Endothelial cell of umbilical vein (primary cell): ENCODE measurements around the gene PAQR8. TPM values are rescaled to one million over a fixed set of nuclear protein-coding genes. Genes with fewer than 3 reads are reported as not detected.

Source experiments
- BruUV-seq: library from RNA; stranded (reverse); fragments of 400-500 nt; replicated peaks from 2 replicates; lab custom pipeline; 2021; lab: Mats Ljungman, UMichigan
- CTCF ChIA-PET: fragments of 300-600, 350-600 bp; sonication (Branson Sonifier 250); formaldehyde crosslinking; loops from one replicate; lab custom pipeline; 2021; ENCODE audit warnings: antibody characterized with exemption, inconsistent platforms; lab: Charles Lee
- POLR2A ChIA-PET: fragments of 300-600, 350-600 bp; sonication (Branson Sonifier 250); formaldehyde crosslinking; loops from one replicate; lab custom pipeline; 2021; ENCODE audit warnings: antibody characterized with exemption, inconsistent platforms; lab: Charles Lee
- DNase-seq: peaks from one replicate; pipeline ENCODE4 v3.0.0-alpha.2; 2011; ENCODE audit warnings: low read depth, low spot score
- FAIRE-seq: peaks from 2 replicates; lab custom pipeline; 2011; peaks lifted over from hg19 to GRCh38; lab: Jason Lieb, UNC
- H2AFZ ChIP-seq: 2 replicates; pipeline ENCODE4 v1.6.0; 2012; ENCODE audit warnings: low read depth, low read length, control low read depth, inconsistent platforms
- H3K27ac ChIP-seq: 2 replicates; pipeline ENCODE4 v1.5.1; 2011; ENCODE audit warnings: low read depth, mild to moderate bottlenecking, control low read depth, low read length, moderate library complexity; ENCODE audit not compliant: insufficient read depth
- H3K27me3 ChIP-seq, 2 experiments: 2 replicates each; pipeline versions ENCODE4 v1.6.0 to v1.6.1; 2011; ENCODE audit warnings: low read length in 2 of 2, mixed read lengths in 1 of 2; ENCODE audit not compliant: control insufficient read depth in 2 of 2, insufficient read depth in 2 of 2
- H3K36me3 ChIP-seq, 2 experiments: 2 replicates in 1 of 2; 3 replicates in 1 of 2; pipeline ENCODE4 v1.5.1; 2011; ENCODE audit warnings: low read length in 2 of 2, mild to moderate bottlenecking in 1 of 2, moderate library complexity in 1 of 2; ENCODE audit not compliant: control insufficient read depth in 2 of 2, insufficient read depth in 2 of 2; ENCODE audit errors: extremely low read depth in 1 of 2
- H3K4me1 ChIP-seq: 3 replicates; pipeline ENCODE4 v1.5.1; 2011; ENCODE audit warnings: mild to moderate bottlenecking, low read length; ENCODE audit not compliant: control insufficient read depth, insufficient read depth; ENCODE audit errors: extremely low read depth
- H3K4me2 ChIP-seq: 2 replicates; pipeline ENCODE4 v1.6.1; 2011; ENCODE audit warnings: low read length, control low read depth, mixed read lengths; ENCODE audit not compliant: insufficient read depth
- H3K4me3 ChIP-seq, 3 experiments: fragments of 200-600 bp in 1 of 3; sonication (generic), shearing (Covaris generic) in 1 of 3; replicated peaks in 1 of 3; 2 replicates each; pipeline ENCODE4 v1.5.1; 2011 to 2016; ENCODE audit warnings: control low read depth in 3 of 3, low read length in 3 of 3, mild to moderate bottlenecking in 2 of 3, inconsistent platforms in 1 of 3, low read depth in 1 of 3, moderate library complexity in 1 of 3; ENCODE audit not compliant: insufficient read depth in 1 of 3
- H3K79me2 ChIP-seq: 2 replicates; pipeline ENCODE4 v1.6.0; 2012; ENCODE audit warnings: low read length, inconsistent platforms; ENCODE audit not compliant: control insufficient read depth, insufficient read depth
- H3K9ac ChIP-seq: replicated peaks from 2 replicates; pipeline ENCODE3; 2011; ENCODE audit warnings: low read length, control low read depth; ENCODE audit not compliant: insufficient read depth; ENCODE audit errors: extremely low read depth
- H3K9me1 ChIP-seq: replicated peaks from 3 replicates; pipeline ENCODE4 v1.6.0; 2011; ENCODE audit warnings: mild to moderate bottlenecking, low read length; ENCODE audit not compliant: control insufficient read depth, insufficient read depth; ENCODE audit errors: extremely low read depth
- H3K9me3 ChIP-seq: replicated peaks from 2 replicates; pipeline ENCODE4 v1.5.1; 2012; ENCODE audit warnings: low read length, inconsistent platforms; ENCODE audit not compliant: control insufficient read depth, insufficient read depth
- H4K20me1 ChIP-seq: replicated peaks from 2 replicates; pipeline ENCODE3; 2011; ENCODE audit warnings: mild to moderate bottlenecking, low read length; ENCODE audit not compliant: control insufficient read depth, insufficient read depth; ENCODE audit errors: extremely low read depth
- EZH2 ChIP-seq: IDR thresholded peaks from 2 replicates; pipeline ENCODE4 v1.6.1; 2012; ENCODE audit warnings: borderline replicate concordance, low read depth, mild to moderate bottlenecking, moderate library complexity, low read length, inconsistent platforms; ENCODE audit not compliant: severe bottlenecking
- FOS ChIP-seq: IDR thresholded peaks from 2 replicates; pipeline ENCODE4 v1.6.1; 2011; ENCODE audit warnings: mild to moderate bottlenecking, low read length, moderate library complexity, borderline replicate concordance; ENCODE audit not compliant: insufficient read depth
- GATA2 ChIP-seq: IDR thresholded peaks from 2 replicates; pipeline ENCODE4 v1.7.0; 2011; ENCODE audit warnings: low read depth, mild to moderate bottlenecking, moderate library complexity, mixed read lengths, low read length; ENCODE audit not compliant: insufficient read length, insufficient read depth
- JUN ChIP-seq: IDR thresholded peaks from 2 replicates; pipeline ENCODE4 v1.6.1; 2011; ENCODE audit warnings: borderline replicate concordance, low read depth; ENCODE audit not compliant: insufficient read length, insufficient read depth
- MYC ChIP-seq: IDR thresholded peaks from one replicate; pipeline ENCODE4 v1.6.1; 2011; ENCODE audit warnings: mild to moderate bottlenecking, low read depth, low read length
- POLR2A ChIP-seq: IDR thresholded peaks from 2 replicates; pipeline ENCODE4 v1.6.1; 2012; ENCODE audit warnings: low read depth, mild to moderate bottlenecking, control low read depth, low read length
- POLR2AphosphoS5 ChIP-seq: IDR thresholded peaks from 2 replicates; pipeline ENCODE4 v1.6.1; 2012; ENCODE audit warnings: low read depth, mild to moderate bottlenecking, control low read depth, low read length, moderate library complexity; ENCODE audit not compliant: insufficient read depth
- dilution Hi-C: fragments of 300-500 bp; cut with MboI; formaldehyde crosslinking; loops from one replicate; pipeline ENCODE4 v1.15.0; 2019; ENCODE audit warnings: low sequenced_read_pairs; ENCODE audit not compliant: extremely low pct_ligation_motif_present
- intact Hi-C: fragments of 100-400 bp; cut with micrococcal nuclease; formaldehyde crosslinking; loops from one replicate; pipeline ENCODE4 v1.10.0; 2022
- polyA plus RNA-seq, 4 experiments: library from polyadenylated mRNA; depleted of rRNA in 3 of 4; stranded (reverse) in 3 of 4; unstranded in 1 of 4; fragments of >200 nt; gene quantifications; 2 replicates each; pipeline versions ENCODE4 v1.2.1 to v1.2.3, GENCODE V29; 2011 to 2012; ENCODE audit warnings: missing spikeins in 1 of 4
- total RNA-seq: library from RNA; stranded (reverse); gene quantifications from 2 replicates; pipeline ENCODE4 v1.2.3, GENCODE V29; 2021
- TF ChIP-seq, protein P1 (sequence below), 2 donors: IDR thresholded peaks; 1 replicate in 1 of 2; 2 replicates in 1 of 2; pipeline ENCODE4 v1.5.1; 2011; ENCODE audit warnings: low read length in 2 of 2, mild to moderate bottlenecking in 2 of 2, moderate library complexity in 2 of 2, control low read depth in 1 of 2, inconsistent platforms in 1 of 2, low read depth in 1 of 2; ENCODE audit not compliant: insufficient read depth in 1 of 2; ENCODE audit errors: extremely low read depth in 1 of 2
- TF ChIP-seq, protein P2 (sequence below): IDR thresholded peaks from 2 replicates; pipeline ENCODE4 v1.6.1; 2011; ENCODE audit not compliant: insufficient read depth, insufficient read length

The PAQR8 gene
- total and polyA plus RNA-seq, 2 donors (not counting 3 experiments of a cell fraction or from before 2014, with no cell fraction given) = 4.3 to 6.0 TPM

DNA sequence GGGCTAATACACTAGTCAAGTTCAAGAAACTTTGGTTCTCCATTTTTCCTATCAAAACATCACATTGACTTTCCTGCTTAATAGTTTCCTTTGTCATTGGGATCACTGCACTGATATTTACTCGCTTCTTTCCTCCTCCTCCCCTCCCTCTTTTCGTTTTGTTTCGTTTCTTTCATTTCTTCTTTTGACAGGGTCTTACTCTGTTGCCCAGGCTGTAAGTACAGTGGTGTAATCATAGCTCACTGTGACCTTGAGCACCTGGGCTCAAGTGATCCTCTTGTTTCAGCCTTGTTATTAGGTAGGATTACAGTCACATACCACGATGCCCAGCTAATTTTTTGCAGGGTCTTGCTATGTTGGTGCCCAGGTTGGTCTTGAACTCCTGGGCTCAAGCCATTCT, 12.3 kb downstream of the PAQR8 start:
- DNase-seq (no peak), FAIRE-seq (no peak)
- H3K9ac ChIP-seq = no peak overlapping the region
- H3K4me1 ChIP-seq = no peaks in the 10 kb centered on the region
- ChIA-PET CTCF (no interaction called here), POLR2A (no interaction called here)
- H2AFZ ChIP-seq = no peak overlapping the region
- intact Hi-C loops = no loop called here
- H3K27me3 ChIP-seq = no peaks in the 10 kb centered on the region
- TF ChIP-seq GATA2 (no peak), POLR2AphosphoS5 (no peak), FOS (no peak), JUN (no peak), MYC (no peak), EZH2 (no peak), POLR2A (no peak)
- TF ChIP-seq, protein P1, sequence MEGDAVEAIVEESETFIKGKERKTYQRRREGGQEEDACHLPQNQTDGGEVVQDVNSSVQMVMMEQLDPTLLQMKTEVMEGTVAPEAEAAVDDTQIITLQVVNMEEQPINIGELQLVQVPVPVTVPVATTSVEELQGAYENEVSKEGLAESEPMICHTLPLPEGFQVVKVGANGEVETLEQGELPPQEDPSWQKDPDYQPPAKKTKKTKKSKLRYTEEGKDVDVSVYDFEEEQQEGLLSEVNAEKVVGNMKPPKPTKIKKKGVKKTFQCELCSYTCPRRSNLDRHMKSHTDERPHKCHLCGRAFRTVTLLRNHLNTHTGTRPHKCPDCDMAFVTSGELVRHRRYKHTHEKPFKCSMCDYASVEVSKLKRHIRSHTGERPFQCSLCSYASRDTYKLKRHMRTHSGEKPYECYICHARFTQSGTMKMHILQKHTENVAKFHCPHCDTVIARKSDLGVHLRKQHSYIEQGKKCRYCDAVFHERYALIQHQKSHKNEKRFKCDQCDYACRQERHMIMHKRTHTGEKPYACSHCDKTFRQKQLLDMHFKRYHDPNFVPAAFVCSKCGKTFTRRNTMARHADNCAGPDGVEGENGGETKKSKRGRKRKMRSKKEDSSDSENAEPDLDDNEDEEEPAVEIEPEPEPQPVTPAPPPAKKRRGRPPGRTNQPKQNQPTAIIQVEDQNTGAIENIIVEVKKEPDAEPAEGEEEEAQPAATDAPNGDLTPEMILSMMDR (IDR thresholded peaks at IDR 0.05; ENCODE audit: extremely low read depth in 1 of 2, insufficient read depth in 1 of 2, low read depth in 1 of 2, low read length in 2 of 2) = no peak
- TF ChIP-seq, protein P2, sequence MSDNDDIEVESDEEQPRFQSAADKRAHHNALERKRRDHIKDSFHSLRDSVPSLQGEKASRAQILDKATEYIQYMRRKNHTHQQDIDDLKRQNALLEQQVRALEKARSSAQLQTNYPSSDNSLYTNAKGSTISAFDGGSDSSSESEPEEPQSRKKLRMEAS = no peak
- no TSS peak for BruUV-seq
- no peaks in the 10 kb centered on the region for H3K36me3 ChIP-seq
- no peaks in the 10 kb centered on the region for H3K79me2 ChIP-seq
- dilution Hi-C loops = no loop called here
- no peak overlapping the region for H3K27ac ChIP-seq
- no peaks in the 10 kb centered on the region for H3K9me1 ChIP-seq
- H4K20me1 ChIP-seq = no peaks in the 10 kb centered on the region
- H3K4me3 ChIP-seq = no peak overlapping the region
- no peaks in the 10 kb centered on the region for H3K9me3 ChIP-seq
- H3K4me2 ChIP-seq = no peak overlapping the region
